Right ventricle myocardium superior (tissue), 1 donor: ENCODE data around the gene COG5. TPM values are rescaled to one million over a fixed set of nuclear protein-coding genes. Genes with fewer than 3 reads are reported as not detected.

Experiments used
- ATAC-seq: fragments of 200-7000 bp; cut with Tn5 transposase; one replicate; pipeline ENCODE4 v1.9.1; 2020; ENCODE audit warnings: mild to moderate bottlenecking; ENCODE audit not compliant: poor library complexity
- DNase-seq: peaks from one replicate; pipeline ENCODE4 v3.0.0-alpha.2; 2020
- intact Hi-C: fragments of 100-400 bp; cut with DNase I; formaldehyde crosslinking; loops from one replicate; pipeline ENCODE4 v1.11.2; 2022
- long read RNA-seq: library from polyadenylated mRNA; unstranded; transcript quantifications from one replicate; pipeline ENCODE4 v2.0.0, GENCODE V29; 2021
- total RNA-seq: library from RNA; stranded (reverse); fragmentation: NEBNext Ultra II Directional; extraction: Animal tissue kit (Norgen Biotek cat#: 25700); gene quantifications from one replicate; pipeline ENCODE4 v1.2.1, GENCODE V29; 2021
- donor health status: DM: no; HTN: yes; CAD: no; lungs with severe emphysema.

Gene COG5
- 49.2 TPM for total RNA-seq
- long read RNA-seq, full-length matches to known transcripts: 37 of 77 reads
- long read RNA-seq, partial matches to known transcripts: 13 of 77 reads
- long read RNA-seq, other reads (novel, unspliced or antisense): 27 of 77 reads

- DNase-seq (peak; percentile 90), ATAC-seq (peak; percentile 98)
- intact Hi-C loops: loop anchor here (10.0 kb wide), 1 partner anchor 161 kb away; no protein-coding TSS in a partner anchor
Measured at GRCh38 chr7:107563775-107564552, at the start of gene COG5, which contains the start of gene DUS4L. Gene COG5 (minus strand): TSS chr7:107563920. CDS start chr7:107563896, 24 bp downstream. Gene DUS4L (plus strand): TSS chr7:107563971. CDS start chr7:107567071, 3,100 bp downstream.

GRCh38 chr7:107613439-107613838 lies 49.7 kb upstream of the COG5 start:
- intact Hi-C loops: no loop called here
- no peak for ATAC-seq
- no peak for DNase-seq

GRCh38 chr7:107610323-107610722 lies 46.6 kb upstream of the COG5 start:
- intact Hi-C loops: no loop called here
- ATAC-seq: peak; percentile 61
- DNase-seq: no peak

GRCh38 chr7:107609811-107610261 lies 46.1 kb upstream of the COG5 start:
- ATAC-seq (peak; percentile 69), DNase-seq (no peak)
- intact Hi-C loops: no loop called here

GRCh38 chr7:107606303-107606702 lies 42.6 kb upstream of the COG5 start:
- intact Hi-C loops: no loop called here
- DNase-seq (no peak), ATAC-seq (no peak)

GRCh38 chr7:107605218-107605815 lies 41.6 kb upstream of the COG5 start:
- no peak for ATAC-seq

GRCh38 chr7:107600816-107601215 lies 37.1 kb upstream of the COG5 start:
- ATAC-seq (no peak), DNase-seq (no peak)
- intact Hi-C loops: no loop called here

More at GRCh38 chr7:107605218-107605815, 41.6 kb upstream of the COG5 start:
- DNase-seq: no peak
- intact Hi-C loops: no loop called here

GRCh38 chr7:107599262-107599661 lies 35.5 kb upstream of the COG5 start:
- DNase-seq (no peak), ATAC-seq (no peak)
- intact Hi-C loops: no loop called here

- DNase-seq (no peak), ATAC-seq (no peak)
- intact Hi-C loops: no loop called here
Measured at GRCh38 chr7:107597953-107598352, 34.2 kb upstream of the COG5 start.

GRCh38 chr7:107597582-107597916 lies 33.8 kb upstream of the COG5 start:
- intact Hi-C loops: no loop called here
- no peak for ATAC-seq
- DNase-seq: no peak

- ATAC-seq: peak; percentile 71
- DNase-seq: no peak
- intact Hi-C loops: no loop called here
Measured at GRCh38 chr7:107596881-107597581, 33.3 kb upstream of the COG5 start.

- DNase-seq (no peak), ATAC-seq (peak; percentile 55)
- intact Hi-C loops: no loop called here
Measured at GRCh38 chr7:107594961-107595737, 31.4 kb upstream of the COG5 start.

GRCh38 chr7:107593025-107593410 lies 29.3 kb upstream of the COG5 start:
- ATAC-seq: no peak
- DNase-seq: no peak
- intact Hi-C loops: no loop called here

GRCh38 chr7:107592361-107593024 lies 28.8 kb upstream of the COG5 start:
- intact Hi-C loops: no loop called here
- ATAC-seq (no peak), DNase-seq (no peak)

GRCh38 chr7:107591421-107591820 lies 27.7 kb upstream of the COG5 start:
- intact Hi-C loops: no loop called here
- ATAC-seq (no peak), DNase-seq (no peak)

- no peak for DNase-seq
- intact Hi-C loops: no loop called here
- ATAC-seq: no peak
Measured at GRCh38 chr7:107588529-107589130, 24.9 kb upstream of the COG5 start.

GRCh38 chr7:107584716-107585115 lies 21.0 kb upstream of the COG5 start:
- DNase-seq: no peak
- intact Hi-C loops: no loop called here
- no peak for ATAC-seq

- intact Hi-C loops: no loop called here
- DNase-seq (no peak), ATAC-seq (no peak)
Measured at GRCh38 chr7:107582875-107583274, 19.2 kb upstream of the COG5 start.
